HG02970 (cell line): ENCODE measurements around the gene MTCP1.

Experiments used
- ATAC-seq: cut with Tn5 transposase; IDR thresholded peaks from one replicate; pipeline ENCODE4 v1.9.1; 2021; ENCODE audit warnings: mild to moderate bottlenecking, moderate library complexity, moderate number of reproducible peaks; ENCODE audit not compliant: unreplicated experiment, low FRiP score

MTCP1 gene

GRCh38 chrX:155054255-155054654 is 16.7 kb downstream of the MTCP1 start:
- ATAC-seq: no peak

- no peak for ATAC-seq
Measured at GRCh38 chrX:155053656-155054055, 17.3 kb downstream of the MTCP1 start.

DNA sequence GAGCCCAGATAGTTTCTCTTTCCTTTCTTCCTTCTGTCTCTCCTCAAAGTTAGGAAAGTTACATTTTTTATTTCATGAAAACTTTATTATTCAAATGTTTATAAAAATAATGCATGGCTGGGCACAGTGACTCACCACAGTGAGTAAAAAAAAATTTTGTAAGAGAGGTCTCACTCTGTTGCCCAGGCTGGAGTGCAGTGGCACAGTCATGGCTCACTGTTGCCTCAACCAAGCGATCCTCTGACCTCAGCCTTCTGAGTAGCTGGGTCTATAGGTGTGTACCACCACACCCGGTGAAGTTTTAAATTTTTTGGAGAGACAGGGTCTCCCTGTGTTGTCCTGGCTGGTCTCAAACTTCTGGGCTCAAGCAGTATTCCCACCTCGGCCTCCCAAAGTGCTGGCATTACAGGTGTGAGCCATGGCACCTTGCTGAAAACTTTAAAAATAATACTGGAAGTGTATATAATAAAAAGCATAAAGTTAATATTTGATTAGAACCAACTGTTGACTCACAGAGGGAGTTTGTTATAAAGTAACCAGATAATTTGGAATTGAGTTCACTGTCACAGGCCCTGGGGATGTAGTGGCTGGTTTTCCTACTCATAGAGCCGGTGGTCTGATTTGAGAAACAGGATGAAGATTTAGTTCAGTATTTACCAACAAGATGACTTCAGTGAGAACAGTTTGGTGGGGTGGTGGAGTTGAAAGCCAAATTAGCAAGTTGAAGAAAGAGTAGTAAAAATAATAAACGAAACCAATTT is 18.0 kb downstream of the MTCP1 start:
- ATAC-seq: no peak

- ATAC-seq: no peak
Measured at GRCh38 chrX:155048977-155049619, 21.8 kb downstream of the MTCP1 start.

DNA sequence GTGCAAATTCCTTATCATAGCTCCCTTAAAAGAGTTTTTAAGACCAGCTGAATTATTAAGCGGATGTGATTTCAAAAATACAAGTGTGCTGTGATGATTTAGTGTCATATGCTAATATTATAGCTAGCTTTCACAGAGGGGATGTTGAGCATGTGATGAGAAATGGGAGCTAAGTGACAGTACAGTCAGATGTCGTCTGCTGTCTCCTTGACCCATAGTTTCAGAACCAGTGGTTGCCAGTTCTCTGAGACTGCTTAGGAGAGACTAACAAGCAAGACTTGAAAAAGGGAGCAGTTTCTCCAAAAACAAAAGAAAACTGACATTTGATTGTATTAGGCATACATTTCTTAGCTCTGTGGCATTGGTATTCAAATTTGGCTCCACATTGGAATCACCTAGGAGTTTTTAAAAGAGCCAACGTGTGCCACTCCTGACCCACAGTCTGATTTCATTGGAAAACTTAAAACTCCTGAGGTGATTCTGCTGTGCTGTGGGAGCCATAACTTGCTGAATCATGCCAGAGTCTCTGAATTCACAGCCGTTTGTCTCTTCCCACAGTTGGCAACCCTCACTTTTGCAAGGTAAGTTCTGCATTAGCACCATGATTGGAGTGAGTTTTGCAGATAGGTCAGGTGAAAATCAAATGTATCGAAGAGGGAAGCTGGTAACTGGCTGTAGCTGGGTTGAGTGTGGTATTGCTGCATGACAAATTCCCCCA is 24.0 kb downstream of the MTCP1 start:
- ATAC-seq: no peak

DNA sequence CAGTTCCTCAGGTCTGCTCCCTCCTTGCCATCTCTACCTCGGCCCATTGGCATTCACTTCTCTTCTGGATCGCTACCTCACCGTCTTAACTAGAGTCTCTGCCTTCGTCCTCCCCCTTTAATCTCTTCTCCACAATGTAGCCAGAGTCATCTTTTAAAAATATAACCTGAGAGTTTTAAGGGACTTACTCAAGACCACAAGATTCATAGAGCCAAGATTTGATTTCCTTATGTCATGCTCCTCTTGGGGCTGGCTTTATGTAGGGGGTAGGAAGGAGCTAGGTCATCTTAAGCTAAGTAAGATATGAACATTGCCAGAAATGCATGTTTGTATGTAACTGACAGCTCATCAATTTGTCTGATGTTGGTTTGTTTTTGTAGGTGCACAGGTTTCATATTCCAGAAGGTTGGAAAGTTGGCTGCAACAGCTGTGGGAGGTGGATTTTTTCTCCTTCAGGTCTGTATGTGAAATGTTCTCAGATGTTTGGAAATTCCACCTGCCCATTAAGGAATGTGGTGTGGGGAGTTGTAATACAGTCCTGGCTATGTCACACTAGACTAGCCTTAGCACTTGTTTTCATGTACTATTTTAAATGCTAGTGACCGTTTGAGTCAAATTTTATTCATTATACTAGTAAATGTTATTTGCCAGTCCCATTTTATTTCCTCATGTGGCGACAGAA is 24.7 kb downstream of the MTCP1 start:
- ATAC-seq: no peak

- no peak for ATAC-seq
Measured at GRCh38 chrX:155035688-155036087, 35.2 kb downstream of the MTCP1 start.

DNA sequence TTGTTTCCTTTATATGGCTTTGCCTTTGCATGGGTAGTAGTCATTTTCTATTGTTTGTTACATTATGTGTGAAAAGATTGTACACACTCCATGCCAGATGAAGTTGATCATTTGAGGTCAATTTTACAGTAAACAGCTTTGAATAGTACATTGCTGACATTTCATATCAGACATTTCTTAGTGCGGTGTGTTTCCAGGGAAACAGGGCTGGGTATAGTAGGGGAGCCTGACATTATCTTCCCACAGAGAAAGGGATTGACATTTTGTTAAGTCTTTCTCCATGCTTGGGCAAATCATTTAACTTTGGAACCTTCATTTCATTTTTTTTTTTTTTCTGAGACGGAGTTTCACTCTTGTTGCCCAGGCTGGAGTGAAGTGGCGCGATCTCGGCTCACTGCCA is 39.3 kb downstream of the MTCP1 start:
- no peak for ATAC-seq

GRCh38 chrX:155028877-155029291 is 42.1 kb downstream of the MTCP1 start:
- ATAC-seq: no peak

- ATAC-seq: no peak
Measured at GRCh38 chrX:155028129-155028528, 42.8 kb downstream of the MTCP1 start.

- no peak for ATAC-seq
Measured at GRCh38 chrX:155027509-155028066, 43.3 kb downstream of the MTCP1 start.

GRCh38 chrX:155026727-155027508 is 44.0 kb downstream of the MTCP1 start, which contains the start of gene FUNDC2:
Gene FUNDC2, plus strand, starts transcription at chrX:155026844. Its CDS starts 95 bp downstream, at chrX:155026939.
- ATAC-seq: peak; percentile 84

GRCh38 chrX:155026420-155026726 is 44.6 kb downstream of the MTCP1 start:
- no peak for ATAC-seq

GRCh38 chrX:155023907-155024833 is 46.8 kb downstream of the MTCP1 start:
- no peak for ATAC-seq

DNA sequence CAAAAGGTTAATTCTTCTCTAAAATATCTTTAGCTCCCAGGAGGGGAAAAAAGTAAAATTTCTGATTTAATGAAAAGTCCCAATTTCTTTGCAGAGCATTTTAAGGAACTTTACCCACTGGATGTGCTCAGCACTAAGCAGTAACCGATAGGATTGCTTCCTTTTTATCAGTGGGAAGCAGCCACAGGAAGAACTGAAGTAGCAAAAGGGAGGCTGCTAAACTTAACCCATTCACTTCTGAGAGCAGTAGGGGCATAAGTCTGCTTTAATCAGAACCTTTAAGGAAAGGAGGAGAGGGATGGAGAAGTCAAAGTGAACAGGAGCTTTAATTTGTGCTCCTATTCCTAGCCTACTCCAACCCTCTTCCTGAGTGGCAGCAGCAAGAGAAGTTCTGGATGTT is 48.4 kb downstream of the MTCP1 start, which contains the start of gene F8:
TSS of gene F8 (minus strand) at position 139 of the 400 bp plus-strand sequence. CDS start 171 bp downstream, outside the sequence.
- ATAC-seq: no peak

GRCh38 chrX:155020591-155020990 is 50.3 kb downstream of the MTCP1 start:
- no peak for ATAC-seq
